ENCODE results near the gene CDC42. TPM values are rescaled to one million over a fixed set of nuclear protein-coding genes. Genes with fewer than 3 reads are reported as not detected.
A peak's percentile ranks its signal among the peaks of the same experiment; 100 is the strongest.

Gene CDC42
- total and polyA plus RNA-seq, 9 of the 15 experiments (the other 6 are each of a cell fraction or from before 2014, with no cell fraction given) = 186 to 398 (median 325) TPM

DNA sequence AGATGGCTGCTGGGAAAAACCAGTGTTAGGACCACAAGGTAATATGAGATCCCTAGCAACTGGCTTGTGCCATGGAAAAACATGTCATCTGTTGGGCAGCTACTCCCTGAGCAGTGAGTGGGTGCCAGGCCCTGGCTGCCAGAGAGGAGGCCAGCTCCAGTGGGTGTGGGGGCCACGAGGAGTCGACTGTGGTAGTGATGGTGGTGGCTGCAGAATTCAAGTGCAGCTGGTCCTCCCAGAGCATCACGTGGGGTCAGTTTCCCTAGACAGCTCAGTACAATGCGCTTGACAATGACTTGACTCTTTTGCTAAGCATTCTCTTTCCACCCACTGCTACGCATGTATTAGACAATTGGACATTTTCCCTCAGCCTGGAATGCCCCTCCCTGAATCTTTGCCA is 14.5 kb upstream of the CDC42 start (continued):
- TF ChIP-seq, protein P1, sequence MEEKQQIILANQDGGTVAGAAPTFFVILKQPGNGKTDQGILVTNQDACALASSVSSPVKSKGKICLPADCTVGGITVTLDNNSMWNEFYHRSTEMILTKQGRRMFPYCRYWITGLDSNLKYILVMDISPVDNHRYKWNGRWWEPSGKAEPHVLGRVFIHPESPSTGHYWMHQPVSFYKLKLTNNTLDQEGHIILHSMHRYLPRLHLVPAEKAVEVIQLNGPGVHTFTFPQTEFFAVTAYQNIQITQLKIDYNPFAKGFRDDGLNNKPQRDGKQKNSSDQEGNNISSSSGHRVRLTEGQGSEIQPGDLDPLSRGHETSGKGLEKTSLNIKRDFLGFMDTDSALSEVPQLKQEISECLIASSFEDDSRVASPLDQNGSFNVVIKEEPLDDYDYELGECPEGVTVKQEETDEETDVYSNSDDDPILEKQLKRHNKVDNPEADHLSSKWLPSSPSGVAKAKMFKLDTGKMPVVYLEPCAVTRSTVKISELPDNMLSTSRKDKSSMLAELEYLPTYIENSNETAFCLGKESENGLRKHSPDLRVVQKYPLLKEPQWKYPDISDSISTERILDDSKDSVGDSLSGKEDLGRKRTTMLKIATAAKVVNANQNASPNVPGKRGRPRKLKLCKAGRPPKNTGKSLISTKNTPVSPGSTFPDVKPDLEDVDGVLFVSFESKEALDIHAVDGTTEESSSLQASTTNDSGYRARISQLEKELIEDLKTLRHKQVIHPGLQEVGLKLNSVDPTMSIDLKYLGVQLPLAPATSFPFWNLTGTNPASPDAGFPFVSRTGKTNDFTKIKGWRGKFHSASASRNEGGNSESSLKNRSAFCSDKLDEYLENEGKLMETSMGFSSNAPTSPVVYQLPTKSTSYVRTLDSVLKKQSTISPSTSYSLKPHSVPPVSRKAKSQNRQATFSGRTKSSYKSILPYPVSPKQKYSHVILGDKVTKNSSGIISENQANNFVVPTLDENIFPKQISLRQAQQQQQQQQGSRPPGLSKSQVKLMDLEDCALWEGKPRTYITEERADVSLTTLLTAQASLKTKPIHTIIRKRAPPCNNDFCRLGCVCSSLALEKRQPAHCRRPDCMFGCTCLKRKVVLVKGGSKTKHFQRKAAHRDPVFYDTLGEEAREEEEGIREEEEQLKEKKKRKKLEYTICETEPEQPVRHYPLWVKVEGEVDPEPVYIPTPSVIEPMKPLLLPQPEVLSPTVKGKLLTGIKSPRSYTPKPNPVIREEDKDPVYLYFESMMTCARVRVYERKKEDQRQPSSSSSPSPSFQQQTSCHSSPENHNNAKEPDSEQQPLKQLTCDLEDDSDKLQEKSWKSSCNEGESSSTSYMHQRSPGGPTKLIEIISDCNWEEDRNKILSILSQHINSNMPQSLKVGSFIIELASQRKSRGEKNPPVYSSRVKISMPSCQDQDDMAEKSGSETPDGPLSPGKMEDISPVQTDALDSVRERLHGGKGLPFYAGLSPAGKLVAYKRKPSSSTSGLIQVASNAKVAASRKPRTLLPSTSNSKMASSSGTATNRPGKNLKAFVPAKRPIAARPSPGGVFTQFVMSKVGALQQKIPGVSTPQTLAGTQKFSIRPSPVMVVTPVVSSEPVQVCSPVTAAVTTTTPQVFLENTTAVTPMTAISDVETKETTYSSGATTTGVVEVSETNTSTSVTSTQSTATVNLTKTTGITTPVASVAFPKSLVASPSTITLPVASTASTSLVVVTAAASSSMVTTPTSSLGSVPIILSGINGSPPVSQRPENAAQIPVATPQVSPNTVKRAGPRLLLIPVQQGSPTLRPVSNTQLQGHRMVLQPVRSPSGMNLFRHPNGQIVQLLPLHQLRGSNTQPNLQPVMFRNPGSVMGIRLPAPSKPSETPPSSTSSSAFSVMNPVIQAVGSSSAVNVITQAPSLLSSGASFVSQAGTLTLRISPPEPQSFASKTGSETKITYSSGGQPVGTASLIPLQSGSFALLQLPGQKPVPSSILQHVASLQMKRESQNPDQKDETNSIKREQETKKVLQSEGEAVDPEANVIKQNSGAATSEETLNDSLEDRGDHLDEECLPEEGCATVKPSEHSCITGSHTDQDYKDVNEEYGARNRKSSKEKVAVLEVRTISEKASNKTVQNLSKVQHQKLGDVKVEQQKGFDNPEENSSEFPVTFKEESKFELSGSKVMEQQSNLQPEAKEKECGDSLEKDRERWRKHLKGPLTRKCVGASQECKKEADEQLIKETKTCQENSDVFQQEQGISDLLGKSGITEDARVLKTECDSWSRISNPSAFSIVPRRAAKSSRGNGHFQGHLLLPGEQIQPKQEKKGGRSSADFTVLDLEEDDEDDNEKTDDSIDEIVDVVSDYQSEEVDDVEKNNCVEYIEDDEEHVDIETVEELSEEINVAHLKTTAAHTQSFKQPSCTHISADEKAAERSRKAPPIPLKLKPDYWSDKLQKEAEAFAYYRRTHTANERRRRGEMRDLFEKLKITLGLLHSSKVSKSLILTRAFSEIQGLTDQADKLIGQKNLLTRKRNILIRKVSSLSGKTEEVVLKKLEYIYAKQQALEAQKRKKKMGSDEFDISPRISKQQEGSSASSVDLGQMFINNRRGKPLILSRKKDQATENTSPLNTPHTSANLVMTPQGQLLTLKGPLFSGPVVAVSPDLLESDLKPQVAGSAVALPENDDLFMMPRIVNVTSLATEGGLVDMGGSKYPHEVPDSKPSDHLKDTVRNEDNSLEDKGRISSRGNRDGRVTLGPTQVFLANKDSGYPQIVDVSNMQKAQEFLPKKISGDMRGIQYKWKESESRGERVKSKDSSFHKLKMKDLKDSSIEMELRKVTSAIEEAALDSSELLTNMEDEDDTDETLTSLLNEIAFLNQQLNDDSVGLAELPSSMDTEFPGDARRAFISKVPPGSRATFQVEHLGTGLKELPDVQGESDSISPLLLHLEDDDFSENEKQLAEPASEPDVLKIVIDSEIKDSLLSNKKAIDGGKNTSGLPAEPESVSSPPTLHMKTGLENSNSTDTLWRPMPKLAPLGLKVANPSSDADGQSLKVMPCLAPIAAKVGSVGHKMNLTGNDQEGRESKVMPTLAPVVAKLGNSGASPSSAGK (IDR thresholded peaks at IDR 0.05) = 0 out of 2 replicates have a peak, but pooled peaks have one; percentile 5
- TF ChIP-seq, protein P2, sequence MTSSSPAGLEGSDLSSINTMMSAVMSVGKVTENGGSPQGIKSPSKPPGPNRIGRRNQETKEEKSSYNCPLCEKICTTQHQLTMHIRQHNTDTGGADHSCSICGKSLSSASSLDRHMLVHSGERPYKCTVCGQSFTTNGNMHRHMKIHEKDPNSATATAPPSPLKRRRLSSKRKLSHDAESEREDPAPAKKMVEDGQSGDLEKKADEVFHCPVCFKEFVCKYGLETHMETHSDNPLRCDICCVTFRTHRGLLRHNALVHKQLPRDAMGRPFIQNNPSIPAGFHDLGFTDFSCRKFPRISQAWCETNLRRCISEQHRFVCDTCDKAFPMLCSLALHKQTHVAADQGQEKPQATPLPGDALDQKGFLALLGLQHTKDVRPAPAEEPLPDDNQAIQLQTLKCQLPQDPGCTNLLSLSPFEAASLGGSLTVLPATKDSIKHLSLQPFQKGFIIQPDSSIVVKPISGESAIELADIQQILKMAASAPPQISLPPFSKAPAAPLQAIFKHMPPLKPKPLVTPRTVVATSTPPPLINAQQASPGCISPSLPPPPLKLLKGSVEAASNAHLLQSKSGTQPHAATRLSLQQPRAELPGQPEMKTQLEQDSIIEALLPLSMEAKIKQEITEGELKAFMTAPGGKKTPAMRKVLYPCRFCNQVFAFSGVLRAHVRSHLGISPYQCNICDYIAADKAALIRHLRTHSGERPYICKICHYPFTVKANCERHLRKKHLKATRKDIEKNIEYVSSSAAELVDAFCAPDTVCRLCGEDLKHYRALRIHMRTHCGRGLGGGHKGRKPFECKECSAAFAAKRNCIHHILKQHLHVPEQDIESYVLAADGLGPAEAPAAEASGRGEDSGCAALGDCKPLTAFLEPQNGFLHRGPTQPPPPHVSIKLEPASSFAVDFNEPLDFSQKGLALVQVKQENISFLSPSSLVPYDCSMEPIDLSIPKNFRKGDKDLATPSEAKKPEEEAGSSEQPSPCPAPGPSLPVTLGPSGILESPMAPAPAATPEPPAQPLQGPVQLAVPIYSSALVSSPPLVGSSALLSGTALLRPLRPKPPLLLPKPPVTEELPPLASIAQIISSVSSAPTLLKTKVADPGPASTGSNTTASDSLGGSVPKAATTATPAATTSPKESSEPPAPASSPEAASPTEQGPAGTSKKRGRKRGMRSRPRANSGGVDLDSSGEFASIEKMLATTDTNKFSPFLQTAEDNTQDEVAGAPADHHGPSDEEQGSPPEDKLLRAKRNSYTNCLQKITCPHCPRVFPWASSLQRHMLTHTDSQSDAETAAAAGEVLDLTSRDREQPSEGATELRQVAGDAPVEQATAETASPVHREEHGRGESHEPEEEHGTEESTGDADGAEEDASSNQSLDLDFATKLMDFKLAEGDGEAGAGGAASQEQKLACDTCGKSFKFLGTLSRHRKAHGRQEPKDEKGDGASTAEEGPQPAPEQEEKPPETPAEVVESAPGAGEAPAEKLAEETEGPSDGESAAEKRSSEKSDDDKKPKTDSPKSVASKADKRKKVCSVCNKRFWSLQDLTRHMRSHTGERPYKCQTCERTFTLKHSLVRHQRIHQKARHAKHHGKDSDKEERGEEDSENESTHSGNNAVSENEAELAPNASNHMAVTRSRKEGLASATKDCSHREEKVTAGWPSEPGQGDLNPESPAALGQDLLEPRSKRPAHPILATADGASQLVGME (CRISPR knock-in tag; IDR thresholded peaks at IDR 0.05) = 0 out of 2 replicates have a peak, but pooled peaks have one; percentile 28
- TF ChIP-seq U2AF1 (optimal IDR thresholded peaks at IDR 0.05; ENCODE audit: low read depth, low read length) = no peak
- no peak for TF ChIP-seq ATF1 (CRISPR knock-in tag; IDR thresholded peaks at IDR 0.05)
- TF ChIP-seq ATF1 (tag; IDR thresholded peaks at IDR 0.05) = no peak
- TF ChIP-seq SMAD4 (CRISPR knock-in tag; conservative IDR thresholded peaks at IDR 0.05) = 0 out of 2 replicates have a peak, but pooled peaks have one; percentile 39
- peak; percentile 69 for TF ChIP-seq ZNF316 (IDR thresholded peaks at IDR 0.05)
- TF ChIP-seq ZNF707 (CRISPR knock-in tag; conservative IDR thresholded peaks at IDR 0.05) = no peak
- peak; percentile 38; the same call in 1 of the 2 replicates for TF ChIP-seq TOE1 (IDR thresholded peaks at IDR 0.05; ENCODE audit: borderline replicate concordance)
- no peak for TF ChIP-seq TOE1 (CRISPR knock-in tag; IDR thresholded peaks at IDR 0.05; ENCODE audit: borderline replicate concordance, low read depth)
- TF ChIP-seq KLF10 (CRISPR knock-in tag; IDR thresholded peaks at IDR 0.05) = no peak
- TF ChIP-seq ZNF696 (CRISPR knock-in tag; conservative IDR thresholded peaks at IDR 0.05) = no peak
